ENCODE data around the gene CPXM1.

DNA sequence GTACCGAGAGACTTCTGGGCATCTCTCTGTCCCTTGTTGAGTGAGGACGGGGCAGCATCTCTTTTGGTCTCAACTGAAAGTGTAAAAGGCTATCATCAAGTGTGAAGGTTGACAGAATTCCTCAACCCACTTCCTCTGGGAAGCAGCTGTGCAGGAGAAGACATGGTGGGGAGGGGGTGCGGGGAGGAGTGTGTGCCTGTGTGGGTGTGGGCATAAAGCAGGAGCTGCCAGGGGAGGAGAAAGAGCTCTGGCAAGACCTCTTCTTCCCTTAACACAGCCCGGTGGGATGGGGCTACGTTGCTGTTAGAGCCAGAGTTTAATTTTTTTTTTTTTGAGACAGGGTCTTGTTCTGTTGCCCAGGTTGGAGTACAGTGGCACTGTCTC lies 31.8 kb downstream of the CPXM1 start:
- no peak for TF ChIP-seq POLR2A (IDR thresholded peaks at IDR 0.05)
- TF ChIP-seq, protein P1, sequence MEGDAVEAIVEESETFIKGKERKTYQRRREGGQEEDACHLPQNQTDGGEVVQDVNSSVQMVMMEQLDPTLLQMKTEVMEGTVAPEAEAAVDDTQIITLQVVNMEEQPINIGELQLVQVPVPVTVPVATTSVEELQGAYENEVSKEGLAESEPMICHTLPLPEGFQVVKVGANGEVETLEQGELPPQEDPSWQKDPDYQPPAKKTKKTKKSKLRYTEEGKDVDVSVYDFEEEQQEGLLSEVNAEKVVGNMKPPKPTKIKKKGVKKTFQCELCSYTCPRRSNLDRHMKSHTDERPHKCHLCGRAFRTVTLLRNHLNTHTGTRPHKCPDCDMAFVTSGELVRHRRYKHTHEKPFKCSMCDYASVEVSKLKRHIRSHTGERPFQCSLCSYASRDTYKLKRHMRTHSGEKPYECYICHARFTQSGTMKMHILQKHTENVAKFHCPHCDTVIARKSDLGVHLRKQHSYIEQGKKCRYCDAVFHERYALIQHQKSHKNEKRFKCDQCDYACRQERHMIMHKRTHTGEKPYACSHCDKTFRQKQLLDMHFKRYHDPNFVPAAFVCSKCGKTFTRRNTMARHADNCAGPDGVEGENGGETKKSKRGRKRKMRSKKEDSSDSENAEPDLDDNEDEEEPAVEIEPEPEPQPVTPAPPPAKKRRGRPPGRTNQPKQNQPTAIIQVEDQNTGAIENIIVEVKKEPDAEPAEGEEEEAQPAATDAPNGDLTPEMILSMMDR (IDR thresholded peaks at IDR 0.05): no peak

Measured in prostate gland (tissue), 2 donors.